GM18502 (cell line): ENCODE measurements around the gene LYRM4.
A peak's percentile ranks its signal among the peaks of the same experiment; 100 is the strongest.

Source experiments
- ATAC-seq: cut with Tn5 transposase; IDR thresholded peaks from one replicate; pipeline ENCODE4 v1.9.1; 2021; ENCODE audit warnings: mild to moderate bottlenecking; ENCODE audit not compliant: unreplicated experiment, poor library complexity

The LYRM4 gene

GRCh38 chr6:5208471-5208971 lies 52.2 kb downstream of the LYRM4 start:
- ATAC-seq = no peak

DNA sequence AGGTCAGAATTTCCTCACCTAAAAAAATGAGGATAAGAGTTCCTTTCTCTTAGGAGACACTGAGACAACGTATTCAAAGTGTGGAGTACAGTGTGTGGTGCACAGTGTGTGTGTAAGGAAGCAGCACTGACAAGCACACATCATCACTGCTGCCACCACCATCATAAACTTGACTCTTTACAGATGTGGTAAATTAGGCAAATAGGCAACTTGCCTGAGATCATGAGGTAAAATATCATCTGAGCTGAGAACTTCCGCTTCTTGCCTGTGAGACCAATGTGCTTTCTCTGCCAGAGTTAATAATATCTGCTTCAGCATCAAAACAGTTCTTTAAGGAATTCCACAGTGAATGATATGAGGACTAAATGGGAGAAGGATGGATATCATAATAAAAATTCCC lies 52.7 kb downstream of the LYRM4 start:
- no peak for ATAC-seq

- ATAC-seq = no peak
These were observed 53.7 kb downstream of the LYRM4 start for GRCh38 chr6:5206920-5207561.

- ATAC-seq = no peak
These were observed 54.6 kb downstream of the LYRM4 start for GRCh38 chr6:5205877-5206850.

- ATAC-seq = no peak
These were observed 55.7 kb downstream of the LYRM4 start for GRCh38 chr6:5205035-5205507.

- no peak for ATAC-seq
These were observed 56.4 kb downstream of the LYRM4 start for GRCh38 chr6:5204376-5204775.

- ATAC-seq = no peak
These were observed 57.2 kb downstream of the LYRM4 start for GRCh38 chr6:5203546-5203945.

DNA sequence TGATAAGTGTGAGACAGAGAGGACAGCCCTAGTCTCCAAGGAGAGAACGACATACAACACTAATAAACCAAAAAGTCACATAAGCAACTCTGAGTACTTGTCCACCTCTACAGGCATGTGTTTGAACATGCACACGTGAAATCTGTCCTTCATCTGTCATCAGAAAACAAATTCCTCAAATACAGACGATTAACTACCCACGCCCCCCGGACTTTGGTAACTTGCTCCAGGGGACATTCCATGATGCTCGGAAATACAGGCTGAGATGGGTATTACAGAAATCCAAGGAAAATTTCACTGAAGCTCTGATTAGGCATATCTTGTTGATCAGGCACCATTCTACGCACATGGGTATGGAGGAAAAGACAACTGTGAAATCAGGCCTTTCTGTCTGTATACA lies 57.8 kb downstream of the LYRM4 start:
- no peak for ATAC-seq

DNA sequence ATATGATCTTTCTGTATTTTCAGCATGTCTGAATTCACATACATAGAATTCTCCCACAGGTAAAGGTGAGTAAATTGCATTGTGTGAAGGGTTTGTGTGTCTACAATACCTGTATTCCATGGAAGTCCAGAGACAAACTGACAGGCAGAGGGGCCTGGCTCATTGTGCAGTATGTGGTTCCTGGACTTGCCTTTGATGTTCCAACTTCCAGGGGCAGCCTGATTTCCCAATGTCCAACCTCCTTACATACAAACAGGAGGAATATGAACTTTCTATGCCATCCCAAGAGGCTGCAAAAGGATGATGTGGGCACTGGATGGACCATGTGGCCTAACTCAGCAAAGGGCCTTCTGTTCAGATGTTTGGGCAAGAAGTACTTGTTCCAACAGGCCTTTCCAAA lies 58.5 kb downstream of the LYRM4 start:
- no peak for ATAC-seq

DNA sequence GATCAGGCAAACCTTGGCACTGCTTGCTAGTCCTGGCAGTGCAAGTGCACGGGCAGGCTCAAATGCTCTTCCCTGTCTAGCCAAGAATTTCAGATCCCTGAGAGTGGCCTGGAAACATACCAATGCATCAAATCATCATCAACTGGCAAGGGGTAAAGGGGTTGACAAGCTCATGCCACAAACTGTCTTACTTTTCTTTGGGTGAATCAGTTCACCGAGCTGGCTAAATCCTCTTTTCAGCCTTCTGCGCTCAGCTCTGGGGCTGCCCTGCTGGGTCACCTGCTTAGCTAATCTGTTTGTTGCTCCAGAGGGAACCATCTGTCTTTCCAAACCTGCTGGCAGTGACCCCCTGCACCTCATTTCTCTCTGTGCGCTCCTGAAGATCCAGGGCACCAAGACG lies 59.5 kb downstream of the LYRM4 start:
- ATAC-seq = no peak

DNA sequence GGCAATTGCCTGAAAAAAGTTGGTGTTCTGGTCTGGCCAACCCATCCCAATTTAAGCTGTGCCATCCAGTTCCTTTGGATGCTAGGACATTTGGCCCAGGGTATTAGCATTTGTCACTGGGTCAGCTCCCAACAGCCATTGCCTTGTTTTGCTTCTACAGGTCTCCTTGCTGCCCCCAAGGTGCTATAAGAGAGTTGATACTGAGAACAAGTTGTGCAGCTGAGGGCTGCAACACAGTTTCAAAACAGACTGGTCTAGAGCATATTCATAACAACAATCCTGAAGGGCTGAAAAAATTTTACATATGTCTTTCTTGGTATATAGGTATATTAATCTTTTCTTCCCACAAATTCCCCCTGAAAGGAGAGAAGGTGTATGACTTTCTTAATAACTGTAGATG lies 61.0 kb downstream of the LYRM4 start:
- ATAC-seq = no peak

DNA sequence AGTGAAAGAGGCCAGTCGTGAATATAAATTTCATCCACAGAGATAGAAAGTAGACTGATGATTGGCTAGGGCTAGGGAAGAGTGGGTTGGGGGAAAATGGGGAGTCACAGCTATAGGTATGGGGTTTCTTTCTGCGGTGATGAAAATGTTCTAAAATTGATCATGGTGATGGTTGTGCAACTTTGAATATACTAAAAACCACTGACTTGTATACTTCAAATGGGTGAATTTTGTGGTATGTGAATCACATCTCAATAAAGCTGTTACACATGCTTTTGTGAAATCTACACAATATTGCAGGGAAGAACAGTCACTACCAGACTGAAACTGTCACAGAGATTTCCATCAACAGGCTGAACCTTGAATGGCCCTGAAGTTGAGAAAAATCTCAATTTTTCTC lies 61.5 kb downstream of the LYRM4 start:
- no peak for ATAC-seq

GRCh38 chr6:5197084-5197483 lies 63.7 kb downstream of the LYRM4 start:
- ATAC-seq = no peak

DNA sequence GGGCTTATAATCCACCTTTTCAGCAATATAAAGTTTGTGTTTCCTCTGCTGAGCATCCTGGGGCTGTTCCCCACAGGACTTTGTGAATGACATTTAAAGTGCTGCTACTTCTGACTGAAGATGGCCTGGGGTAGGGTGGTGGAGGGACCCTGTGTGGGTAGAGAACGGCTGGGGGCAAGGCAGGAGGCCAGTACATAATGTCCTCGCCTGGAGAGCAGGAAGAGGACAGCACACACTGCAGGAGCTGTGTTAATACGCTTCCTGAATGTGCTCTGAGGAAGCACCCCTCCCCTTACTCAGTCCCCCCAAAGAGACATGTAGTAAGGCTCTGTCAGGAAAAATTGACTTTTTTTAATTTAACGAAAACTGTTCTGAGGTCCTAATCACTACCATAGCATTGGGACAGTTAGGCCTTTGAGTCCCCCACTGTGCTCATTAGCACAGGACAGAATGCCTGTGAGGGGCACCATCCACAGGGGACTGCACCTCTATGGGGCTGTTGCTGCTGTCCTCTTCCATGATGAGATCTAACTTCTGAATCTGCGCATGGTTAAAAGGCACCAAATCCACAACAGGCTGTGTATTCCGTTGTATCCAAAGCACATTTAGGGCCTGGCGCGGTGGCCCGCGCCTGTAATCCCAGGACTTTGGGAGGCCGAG lies 68.5 kb downstream of the LYRM4 start:
- no peak for ATAC-seq

GRCh38 chr6:5191722-5192121 lies 69.0 kb downstream of the LYRM4 start:
- ATAC-seq = no peak

- ATAC-seq = peak; percentile 60
These were observed 69.5 kb downstream of the LYRM4 start for GRCh38 chr6:5191222-5191621.

- ATAC-seq = no peak
These were observed 70.2 kb downstream of the LYRM4 start for GRCh38 chr6:5190507-5190906.

GRCh38 chr6:5188646-5189045 lies 72.1 kb downstream of the LYRM4 start:
- ATAC-seq = no peak

GRCh38 chr6:5184878-5185277 lies 75.9 kb downstream of the LYRM4 start:
- ATAC-seq = no peak

GRCh38 chr6:5184218-5184617 lies 76.5 kb downstream of the LYRM4 start:
- no peak for ATAC-seq
